Measurements from ENCODE around the gene PCSK6.

The PCSK6 gene

GRCh38 chr15:101431748-101432147 is 57.8 kb downstream of the PCSK6 start:
- no peaks in the 10 kb centered on the region for H3K36me3 ChIP-seq (ENCODE audit: low read length)
- no peak overlapping the region for H3K4me2 ChIP-seq (ENCODE audit: low read depth, low read length, poor library complexity, severe bottlenecking)
- no peak overlapping the region for H2AFZ ChIP-seq (ENCODE audit: low read depth, low read length, severe bottlenecking)
- no peaks in the 10 kb centered on the region for H3F3A ChIP-seq (ENCODE audit: insufficient read depth)
- no peaks in the 10 kb centered on the region for H3K27me3 ChIP-seq (ENCODE audit: low read length)
- H3K4me3 ChIP-seq (ENCODE audit: insufficient read depth, low read length, poor library complexity, severe bottlenecking): no peak overlapping the region
- H4K20me1 ChIP-seq (ENCODE audit: low read depth, low read length): no peaks in the 10 kb centered on the region
- no peaks in the 10 kb centered on the region for H3K9me3 ChIP-seq (ENCODE audit: insufficient read depth, low read length)
- H3K27ac ChIP-seq (ENCODE audit: low read depth, low read length): no peak overlapping the region
- H3K9ac ChIP-seq (ENCODE audit: low read length): no peak overlapping the region
- no peaks in the 10 kb centered on the region for H3K9me2 ChIP-seq (replicated peaks; ENCODE audit: insufficient read depth, low read length)
- H3K79me2 ChIP-seq (ENCODE audit: insufficient read depth, low read length): no peaks in the 10 kb centered on the region
- TF ChIP-seq EZH2phosphoT487 (conservative IDR thresholded peaks at IDR 0.05; ENCODE audit: low read length): no peak
- TF ChIP-seq CTCF (IDR thresholded peaks at IDR 0.05; ENCODE audit: insufficient read depth, low read length, poor library complexity, severe bottlenecking): no peak

- H4K20me1 ChIP-seq (ENCODE audit: low read depth, low read length): no peaks in the 10 kb centered on the region
- H3K9ac ChIP-seq (ENCODE audit: low read length): no peak overlapping the region
- no peak overlapping the region for H3K4me3 ChIP-seq (ENCODE audit: insufficient read depth, low read length, poor library complexity, severe bottlenecking)
- no peaks in the 10 kb centered on the region for H3K79me2 ChIP-seq (ENCODE audit: insufficient read depth, low read length)
- no peak overlapping the region for H3K27ac ChIP-seq (ENCODE audit: low read depth, low read length)
- no peaks in the 10 kb centered on the region for H3K36me3 ChIP-seq (ENCODE audit: low read length)
- H3F3A ChIP-seq (ENCODE audit: insufficient read depth): no peaks in the 10 kb centered on the region
- no peak overlapping the region for H2AFZ ChIP-seq (ENCODE audit: low read depth, low read length, severe bottlenecking)
- H3K9me3 ChIP-seq (ENCODE audit: insufficient read depth, low read length): no peaks in the 10 kb centered on the region
- H3K27me3 ChIP-seq (ENCODE audit: low read length): no peaks in the 10 kb centered on the region
- no peak overlapping the region for H3K4me2 ChIP-seq (ENCODE audit: low read depth, low read length, poor library complexity, severe bottlenecking)
- no peak for TF ChIP-seq CTCF (IDR thresholded peaks at IDR 0.05; ENCODE audit: insufficient read depth, low read length, poor library complexity, severe bottlenecking)
- TF ChIP-seq EZH2phosphoT487 (conservative IDR thresholded peaks at IDR 0.05; ENCODE audit: low read length): no peak
- no peaks in the 10 kb centered on the region for H3K9me2 ChIP-seq (replicated peaks; ENCODE audit: insufficient read depth, low read length)
Measured at GRCh38 chr15:101431301-101431700, 58.2 kb downstream of the PCSK6 start.

DNA sequence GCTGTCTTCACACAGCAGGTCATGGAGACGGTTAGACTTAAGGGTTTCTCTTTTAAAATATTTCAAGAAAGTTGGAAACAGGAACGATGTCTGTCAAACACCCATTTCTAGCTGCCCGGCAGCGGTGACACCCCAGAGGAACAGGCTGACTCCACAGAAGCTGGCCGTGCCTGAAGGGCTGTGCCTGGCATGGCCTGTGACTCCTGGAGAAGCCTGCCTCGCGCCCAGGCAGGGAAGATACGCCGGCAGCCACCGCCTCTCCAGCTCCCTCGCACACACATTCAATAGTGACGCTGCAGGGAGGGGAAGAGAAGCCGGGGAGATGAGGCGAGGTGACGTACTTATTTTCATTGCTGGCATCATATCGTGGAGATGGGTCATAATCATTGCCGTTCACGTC is 59.9 kb downstream of the PCSK6 start:
- Histone ChIP-seq H3F3A (ENCODE audit: insufficient read depth) (no peaks in the 10 kb centered on the region), H3K9me3 (ENCODE audit: insufficient read depth, low read length) (no peaks in the 10 kb centered on the region), H4K20me1 (ENCODE audit: low read depth, low read length) (no peaks in the 10 kb centered on the region), H2AFZ (ENCODE audit: low read depth, low read length, severe bottlenecking) (no peak overlapping the region), H3K27ac (ENCODE audit: low read depth, low read length) (no peak overlapping the region), H3K4me3 (ENCODE audit: insufficient read depth, low read length, poor library complexity, severe bottlenecking) (no peak overlapping the region), H3K9ac (ENCODE audit: low read length) (no peak overlapping the region), H3K27me3 (ENCODE audit: low read length) (no peaks in the 10 kb centered on the region), H3K4me2 (ENCODE audit: low read depth, low read length, poor library complexity, severe bottlenecking) (no peak overlapping the region), H3K36me3 (ENCODE audit: low read length) (no peaks in the 10 kb centered on the region), H3K9me2 (replicated peaks; ENCODE audit: insufficient read depth, low read length) (no peaks in the 10 kb centered on the region), H3K79me2 (ENCODE audit: insufficient read depth, low read length) (no peaks in the 10 kb centered on the region)
- TF ChIP-seq CTCF (IDR thresholded peaks at IDR 0.05; ENCODE audit: insufficient read depth, low read length, poor library complexity, severe bottlenecking) (no peak), EZH2phosphoT487 (conservative IDR thresholded peaks at IDR 0.05; ENCODE audit: low read length) (no peak)

DNA sequence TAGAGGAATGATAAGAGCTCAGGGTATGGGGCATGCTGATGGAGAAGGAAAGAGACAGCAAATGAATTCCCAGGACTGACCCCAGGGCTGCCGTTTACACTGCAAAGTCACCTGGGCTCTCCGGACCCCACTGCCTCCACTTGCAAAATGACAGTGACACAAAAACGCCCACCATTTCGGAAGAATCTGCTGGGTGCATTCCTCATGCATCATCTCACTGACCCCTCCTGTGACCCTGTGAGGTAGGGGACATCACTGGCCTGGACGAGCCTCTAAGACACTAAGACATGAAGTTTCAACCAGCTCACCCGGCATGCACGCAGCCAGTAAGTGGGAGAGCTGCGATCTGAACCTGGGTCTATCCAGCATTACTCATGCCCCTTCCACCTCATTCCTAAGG is 60.3 kb downstream of the PCSK6 start:
- H3F3A ChIP-seq (ENCODE audit: insufficient read depth): no peaks in the 10 kb centered on the region
- H3K9me3 ChIP-seq (ENCODE audit: insufficient read depth, low read length): no peaks in the 10 kb centered on the region
- H3K4me3 ChIP-seq (ENCODE audit: insufficient read depth, low read length, poor library complexity, severe bottlenecking): no peak overlapping the region
- H4K20me1 ChIP-seq (ENCODE audit: low read depth, low read length): no peaks in the 10 kb centered on the region
- TF ChIP-seq CTCF (IDR thresholded peaks at IDR 0.05; ENCODE audit: insufficient read depth, low read length, poor library complexity, severe bottlenecking) (no peak), EZH2phosphoT487 (conservative IDR thresholded peaks at IDR 0.05; ENCODE audit: low read length) (no peak)
- H3K4me2 ChIP-seq (ENCODE audit: low read depth, low read length, poor library complexity, severe bottlenecking): no peak overlapping the region
- no peaks in the 10 kb centered on the region for H3K36me3 ChIP-seq (ENCODE audit: low read length)
- no peak overlapping the region for H2AFZ ChIP-seq (ENCODE audit: low read depth, low read length, severe bottlenecking)
- no peak overlapping the region for H3K9ac ChIP-seq (ENCODE audit: low read length)
- H3K79me2 ChIP-seq (ENCODE audit: insufficient read depth, low read length): no peaks in the 10 kb centered on the region
- no peaks in the 10 kb centered on the region for H3K9me2 ChIP-seq (replicated peaks; ENCODE audit: insufficient read depth, low read length)
- H3K27ac ChIP-seq (ENCODE audit: low read depth, low read length): no peak overlapping the region
- H3K27me3 ChIP-seq (ENCODE audit: low read length): no peaks in the 10 kb centered on the region
